IMR-90 (cell line): ENCODE results near the gene IGF1R. TPM values are rescaled to one million over a fixed set of nuclear protein-coding genes. Genes with fewer than 3 reads are reported as not detected.
A peak's percentile ranks its signal among the peaks of the same experiment; 100 is the strongest.

Source experiments
- ATAC-seq: fragments of 200-7000 bp; cut with Tn5 transposase; 2 replicates; pipeline ENCODE4 v1.9.1; 2020; ENCODE audit warnings: low read depth, mild to moderate bottlenecking, moderate library complexity
- BruUV-seq: library from RNA; stranded (reverse); fragments of 400-500 nt; replicated peaks from 2 replicates; lab custom pipeline; 2021; lab: Mats Ljungman, UMichigan
- CTCF ChIA-PET: fragments of 300-600 bp; formaldehyde crosslinking; extraction: SDS; loops from one replicate; lab custom pipeline; 2021; ENCODE audit warnings: antibody characterized with exemption; lab: Yijun Ruan, JAX
- POLR2A ChIA-PET: fragments of 300-600 bp; sonication (Branson Sonifier 250); formaldehyde crosslinking; loops from one replicate; lab custom pipeline; 2022; ENCODE audit warnings: antibody characterized with exemption; ENCODE audit not compliant: unreplicated experiment; lab: Charles Lee
- DNase-seq: peaks from one replicate; pipeline ENCODE4 v3.0.0; 2013
- H2AFZ ChIP-seq: replicated peaks from 2 replicates; pipeline ENCODE3; 2013; ENCODE audit warnings: low read length, mild to moderate bottlenecking; ENCODE audit not compliant: poor library complexity
- H2AK5ac ChIP-seq: 2 replicates; pipeline ENCODE4 v1.6.1; 2013; ENCODE audit warnings: low read depth, low read length, inconsistent platforms
- H2AK9ac ChIP-seq: replicated peaks from 2 replicates; pipeline ENCODE3; 2013; ENCODE audit warnings: mild to moderate bottlenecking, low read depth, low read length, moderate library complexity; ENCODE audit not compliant: poor library complexity
- H2BK120ac ChIP-seq: 2 replicates; pipeline ENCODE4 v1.6.1; 2013; ENCODE audit warnings: low read depth, low read length, inconsistent platforms
- H2BK15ac ChIP-seq: 3 replicates; pipeline ENCODE4 v1.6.1; 2013; ENCODE audit warnings: low read depth, low read length, inconsistent platforms
- H2BK20ac ChIP-seq: 2 replicates; pipeline ENCODE4 v1.6.1; 2013; ENCODE audit warnings: low read depth, mild to moderate bottlenecking, inconsistent platforms, low read length, moderate library complexity
- H2BK5ac ChIP-seq: 2 replicates; pipeline ENCODE4 v1.6.1; 2013; ENCODE audit warnings: mild to moderate bottlenecking, low read depth, low read length, inconsistent platforms; ENCODE audit not compliant: poor library complexity, severe bottlenecking
- H3K14ac ChIP-seq: replicated peaks from 2 replicates; pipeline ENCODE4 v1.6.1; 2013; ENCODE audit warnings: low read depth, low read length, inconsistent platforms
- H3K18ac ChIP-seq: 2 replicates; pipeline ENCODE4 v1.6.1; 2013; ENCODE audit warnings: low read depth, low read length, control low read depth
- H3K23ac ChIP-seq: 2 replicates; pipeline ENCODE4 v1.6.1; 2013; ENCODE audit warnings: low read depth, low read length, inconsistent platforms
- H3K27ac ChIP-seq: 2 replicates; pipeline ENCODE4 v1.5.1; 2013; ENCODE audit warnings: mild to moderate bottlenecking, control low read depth, low read length; ENCODE audit not compliant: insufficient read depth
- H3K27me3 ChIP-seq: 2 replicates; pipeline ENCODE4 v1.6.1; 2013; ENCODE audit warnings: low read length; ENCODE audit not compliant: control insufficient read depth, insufficient read depth
- H3K36me3 ChIP-seq: 2 replicates; pipeline ENCODE4 v1.6.1; 2013; ENCODE audit warnings: low read length, mixed read lengths; ENCODE audit not compliant: control insufficient read depth, insufficient read depth
- H3K4ac ChIP-seq: 2 replicates; pipeline ENCODE4 v1.6.1; 2013; ENCODE audit warnings: low read depth, low read length, inconsistent platforms
- H3K4me1 ChIP-seq: 2 replicates; pipeline ENCODE4 v1.6.1; 2013; ENCODE audit warnings: low read length, mixed read lengths; ENCODE audit not compliant: control insufficient read depth, insufficient read depth
- H3K4me2 ChIP-seq: 2 replicates; pipeline ENCODE4 v1.6.1; 2013; ENCODE audit warnings: low read depth, mild to moderate bottlenecking, control low read depth, low read length, moderate library complexity
- H3K4me3 ChIP-seq: 2 replicates; pipeline ENCODE4 v1.5.1; 2013; ENCODE audit warnings: low read depth, mild to moderate bottlenecking, control low read depth, low read length, moderate library complexity; ENCODE audit not compliant: insufficient read depth
- H3K56ac ChIP-seq: 2 replicates; pipeline ENCODE4 v1.6.1; 2013; ENCODE audit warnings: low read length, inconsistent platforms; ENCODE audit not compliant: insufficient read depth; ENCODE audit errors: extremely low read depth
- H3K79me1 ChIP-seq, 2 experiments: 2 replicates each; pipeline ENCODE4 v1.6.1; 2013; ENCODE audit warnings: low read length in 2 of 2, inconsistent platforms in 1 of 2, low read depth in 1 of 2
- H3K9ac ChIP-seq: 2 replicates; pipeline ENCODE4 v1.6.1; 2013; ENCODE audit warnings: low read depth, low read length, control low read depth
- H3K9me1 ChIP-seq: 2 replicates; pipeline ENCODE4 v1.6.1; 2013; ENCODE audit warnings: low read length, inconsistent platforms; ENCODE audit not compliant: insufficient read depth
- H3K9me3 ChIP-seq: 2 replicates; pipeline ENCODE4 v1.6.1; 2013; ENCODE audit warnings: low read length; ENCODE audit not compliant: control insufficient read depth, insufficient read depth
- H4K20me1 ChIP-seq: 2 replicates; pipeline ENCODE4 v1.6.1; 2013; ENCODE audit warnings: low read length, inconsistent platforms; ENCODE audit not compliant: insufficient read depth
- H4K5ac ChIP-seq: 2 replicates; pipeline ENCODE4 v1.6.1; 2013; ENCODE audit warnings: mild to moderate bottlenecking, low read depth, low read length, control low read depth
- H4K8ac ChIP-seq, 2 experiments: 2 replicates each; pipeline ENCODE4 v1.6.1; 2013; ENCODE audit warnings: low read depth in 2 of 2, low read length in 2 of 2, control low read depth in 1 of 2, inconsistent platforms in 1 of 2
- H4K91ac ChIP-seq: 2 replicates; pipeline ENCODE4 v1.6.1; 2013; ENCODE audit warnings: low read depth, low read length, inconsistent platforms; ENCODE audit not compliant: insufficient read depth
- BHLHE40 ChIP-seq: fragments of 150-350 bp; IDR thresholded peaks from 2 replicates; pipeline ENCODE4 v1.6.1; 2016; ENCODE audit warnings: mild to moderate bottlenecking, low read depth, low read length
- CEBPB ChIP-seq: IDR thresholded peaks from 2 replicates; pipeline ENCODE4 v1.6.1; 2012; ENCODE audit warnings: low read depth, low read length, improper control_type of control experiment
- CHD1 ChIP-seq: IDR thresholded peaks from 2 replicates; pipeline ENCODE4 v1.6.1; 2012; ENCODE audit warnings: low read depth, low read length, improper control_type of control experiment
- FOS ChIP-seq: fragments of 150-350 bp; IDR thresholded peaks from 2 replicates; pipeline ENCODE4 v1.6.1; 2016; ENCODE audit warnings: low read depth, low read length
- MAFK ChIP-seq: IDR thresholded peaks from 2 replicates; pipeline ENCODE4 v1.6.1; 2012; ENCODE audit warnings: low read depth, low read length, improper control_type of control experiment
- MAZ ChIP-seq: IDR thresholded peaks from 2 replicates; pipeline ENCODE4 v1.6.1; 2012; ENCODE audit warnings: low read depth, mild to moderate bottlenecking, low read length, improper control_type of control experiment, moderate library complexity, borderline replicate concordance
- MXI1 ChIP-seq: IDR thresholded peaks from 2 replicates; pipeline ENCODE4 v1.6.1; 2012; ENCODE audit warnings: low read depth, mild to moderate bottlenecking, low read length, moderate library complexity, borderline replicate concordance
- NFE2L2 ChIP-seq: fragments of 150-350 bp; IDR thresholded peaks from 2 replicates; pipeline ENCODE4 v1.6.1; 2016; ENCODE audit warnings: low read depth, mild to moderate bottlenecking, low read length
- POLR2A ChIP-seq: IDR thresholded peaks from 2 replicates; pipeline ENCODE4 v1.6.1; 2012; ENCODE audit warnings: mild to moderate bottlenecking, low read depth, low read length
- RAD21 ChIP-seq: IDR thresholded peaks from 2 replicates; pipeline ENCODE4 v1.6.1; 2012; ENCODE audit warnings: low read length, improper control_type of control experiment
- RCOR1 ChIP-seq: IDR thresholded peaks from 2 replicates; pipeline ENCODE4 v1.6.1; 2012; ENCODE audit warnings: mild to moderate bottlenecking, low read length, improper control_type of control experiment; ENCODE audit not compliant: insufficient replicate concordance
- SMC3 ChIP-seq: fragments of 150-350 bp; IDR thresholded peaks from 2 replicates; pipeline ENCODE4 v1.6.1; 2016; ENCODE audit warnings: low read depth, mild to moderate bottlenecking, antibody characterized with exemption, low read length, moderate library complexity
- WGBS, 2 experiments: methylation state at CpG; one replicate each; pipeline versions ENCODE4 v1.1.5 to v1.1.7; 2013; ENCODE audit warnings: missing lambda C conversion rate in 2 of 2; ENCODE audit not compliant: insufficient read length in 1 of 2; ENCODE audit errors: extremely low coverage in 2 of 2; 5-methylcytosine and 5-hydroxymethylcytosine counted together
- dilution Hi-C: fragments of 300-500 bp; cut with HindIII; formaldehyde crosslinking; loops from one replicate; pipeline ENCODE4 v1.14.3; 2018; ENCODE audit warnings: low sequenced_read_pairs; ENCODE audit not compliant: unreplicated experiment
- in situ Hi-C: fragments of 300-500 bp; cut with MboI; formaldehyde crosslinking; loops from 3 replicates; pipeline ENCODE4 v1.14.3; 2019; ENCODE audit warnings: low sequenced_read_pairs, inconsistent platforms, mixed read lengths
- intact Hi-C: fragments of 100-400 bp; cut with micrococcal nuclease; formaldehyde crosslinking; loops from 2 replicates; pipeline ENCODE4 v1.10.0; 2022
- polyA plus RNA-seq, 3 experiments: library from polyadenylated mRNA; depleted of rRNA; stranded (reverse); fragments of >200 nt; gene quantifications; 2 replicates each; pipeline ENCODE4 v1.2.3, GENCODE V29; 2012; ENCODE audit warnings: low replicate concordance in 1 of 3
- total RNA-seq: library from RNA; depleted of rRNA; stranded (reverse); fragments of >200 nt; gene quantifications from 2 replicates; pipeline ENCODE4 v1.2.3, GENCODE V29; 2012
- TF ChIP-seq, protein P1 (sequence below): fragments of 150-350 bp; IDR thresholded peaks from 2 replicates; pipeline ENCODE4 v1.6.1; 2016; ENCODE audit warnings: low read depth, mild to moderate bottlenecking, low read length, moderate library complexity, borderline replicate concordance
- TF ChIP-seq, protein P2 (sequence below): fragments of 150-350 bp; IDR thresholded peaks from 2 replicates; pipeline ENCODE4 v1.6.1; 2017; ENCODE audit warnings: mild to moderate bottlenecking, antibody characterized with exemption, low read length, low read depth

The IGF1R gene
- total and polyA plus RNA-seq, 2 of the 4 experiments (the other 2 are of a cell fraction), result 24.0 to 24.9 TPM

DNA sequence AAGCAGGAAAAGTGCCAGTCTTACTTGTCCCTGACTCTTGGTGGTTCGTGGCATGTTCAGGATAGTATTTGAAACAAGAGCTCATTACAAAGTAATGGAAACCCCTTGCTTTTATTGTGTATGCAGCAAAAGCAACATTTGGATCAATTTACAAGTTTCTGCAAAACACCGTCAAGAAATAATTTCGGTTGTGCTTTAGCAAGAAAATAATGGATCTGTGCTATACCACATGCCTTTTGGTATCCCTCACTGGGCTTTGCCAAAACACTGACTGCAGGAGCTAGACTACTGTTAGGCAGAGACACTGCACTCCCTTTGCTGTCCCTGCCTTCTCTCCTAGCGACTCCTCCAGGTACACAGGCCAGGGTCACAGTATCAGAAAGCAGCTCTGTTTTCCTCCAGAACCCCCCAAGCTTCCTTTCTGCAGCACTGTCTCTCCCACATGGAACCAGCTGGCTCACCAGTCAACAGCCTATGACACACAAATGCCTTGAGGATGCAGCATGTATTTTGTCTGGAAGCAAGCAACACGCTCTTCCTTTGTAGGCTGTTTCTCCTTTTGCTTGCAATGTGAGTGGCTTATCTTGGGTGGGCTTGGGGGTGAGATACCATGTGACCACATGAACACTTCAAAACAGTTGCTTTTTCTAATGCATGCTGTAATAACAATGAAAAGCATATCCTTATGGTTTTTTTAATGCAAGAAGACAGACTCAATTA lies 247.8 kb downstream of the IGF1R start:
- Histone ChIP-seq H2AFZ (peak overlapping the region; percentile 25), H3K9ac (peak overlapping the region; percentile 78), H4K20me1 (peaks cover 3% of the 10 kb centered on the region; the same call in 1 of the 2 replicates), H3K23ac (peak overlapping the region; percentile 93), H4K5ac (peak overlapping the region; percentile 92), H3K56ac (peak overlapping the region; percentile 96), H3K36me3 (peaks cover 16% of the 10 kb centered on the region), H3K4ac (peak overlapping the region; percentile 96), H3K9me1 (peaks cover 43% of the 10 kb centered on the region), H3K79me1 (peaks cover 31 to 74% of the 10 kb centered on the region in 2 experiments), H2AK5ac (peak overlapping the region; percentile 100), H2BK15ac (peak overlapping the region; percentile 97), H3K9me3 (no peaks in the 10 kb centered on the region), H4K91ac (peak overlapping the region; percentile 96), H2AK9ac (peak overlapping the region; percentile 18), H3K4me2 (peak overlapping the region; percentile 49), H3K14ac (peak overlapping the region; percentile 91), H3K18ac (peak overlapping the region; percentile 93), H2BK20ac (peak overlapping the region; percentile 95), H4K8ac (peak overlapping the region; percentile 86 to 97), H3K4me1 (peaks cover 44% of the 10 kb centered on the region), H3K4me3 (no peak overlapping the region), H3K27ac (peak overlapping the region; percentile 97), H2BK5ac (peak overlapping the region; percentile 98), H3K27me3 (no peaks in the 10 kb centered on the region), H2BK120ac (peak overlapping the region; percentile 98)
- intact Hi-C loops, result loop anchor here (2.0 kb wide), 1 partner anchor 39 kb away; no protein-coding TSS in a partner anchor
- in situ Hi-C loops, result no loop called here
- ATAC-seq (peak; percentile 43), DNase-seq (peak; percentile 91)
- ChIA-PET POLR2A (interaction anchor here (0.9 kb wide), 1 partner anchor 37 kb away, joined by 3 read pairs; no protein-coding TSS in a partner anchor), CTCF (interaction anchor here (0.8 to 1.7 kb wide), 6 partner anchors 8 to 377 kb away, joined by 3 to 5 read pairs (median 4); no protein-coding TSS in a partner anchor)
- dilution Hi-C loops, result no loop called here
- 89% methylated on average over 1 of the region's 5 CpGs; no CpG with 5 or more reads in 1 of the 2 experiments for WGBS, 2 experiments
- BruUV-seq, result no TSS peak
- TF ChIP-seq, protein P1, sequence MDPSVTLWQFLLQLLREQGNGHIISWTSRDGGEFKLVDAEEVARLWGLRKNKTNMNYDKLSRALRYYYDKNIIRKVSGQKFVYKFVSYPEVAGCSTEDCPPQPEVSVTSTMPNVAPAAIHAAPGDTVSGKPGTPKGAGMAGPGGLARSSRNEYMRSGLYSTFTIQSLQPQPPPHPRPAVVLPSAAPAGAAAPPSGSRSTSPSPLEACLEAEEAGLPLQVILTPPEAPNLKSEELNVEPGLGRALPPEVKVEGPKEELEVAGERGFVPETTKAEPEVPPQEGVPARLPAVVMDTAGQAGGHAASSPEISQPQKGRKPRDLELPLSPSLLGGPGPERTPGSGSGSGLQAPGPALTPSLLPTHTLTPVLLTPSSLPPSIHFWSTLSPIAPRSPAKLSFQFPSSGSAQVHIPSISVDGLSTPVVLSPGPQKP, result no peak
- TF ChIP-seq, protein P2, sequence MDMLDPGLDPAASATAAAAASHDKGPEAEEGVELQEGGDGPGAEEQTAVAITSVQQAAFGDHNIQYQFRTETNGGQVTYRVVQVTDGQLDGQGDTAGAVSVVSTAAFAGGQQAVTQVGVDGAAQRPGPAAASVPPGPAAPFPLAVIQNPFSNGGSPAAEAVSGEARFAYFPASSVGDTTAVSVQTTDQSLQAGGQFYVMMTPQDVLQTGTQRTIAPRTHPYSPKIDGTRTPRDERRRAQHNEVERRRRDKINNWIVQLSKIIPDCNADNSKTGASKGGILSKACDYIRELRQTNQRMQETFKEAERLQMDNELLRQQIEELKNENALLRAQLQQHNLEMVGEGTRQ, result peak; percentile 35
- no peak for TF ChIP-seq RCOR1
- TF ChIP-seq CHD1, result 0 out of 2 replicates have a peak, but pooled peaks have one; percentile 54
- TF ChIP-seq FOS, result peak; percentile 72; the same call in 1 of the 2 replicates
- no peak for TF ChIP-seq MAZ
- no peak for TF ChIP-seq MAFK
- TF ChIP-seq MXI1, result peak; percentile 49; the same call in 1 of the 2 replicates
- TF ChIP-seq POLR2A, result peak; percentile 46; the same call in 1 of the 2 replicates
- TF ChIP-seq BHLHE40, result no peak
- TF ChIP-seq SMC3, result no peak
- 0 out of 2 replicates have a peak, but pooled peaks have one; percentile 4 for TF ChIP-seq RAD21
- no peak for TF ChIP-seq CEBPB
- 0 out of 2 replicates have a peak, but pooled peaks have one; percentile 14 for TF ChIP-seq NFE2L2
